NCI-H226 (cell line): ENCODE measurements around the gene FXN.
"Not testable (repeated sequence)": the region's sequence is repeated elsewhere in the genome, so short reads cannot be mapped to it uniquely, and the experiment has no call there.

Experiments
- DNase-seq: peaks from one replicate; pipeline ENCODE4 v3.0.0-alpha.2; 2015

The FXN gene

DNA sequence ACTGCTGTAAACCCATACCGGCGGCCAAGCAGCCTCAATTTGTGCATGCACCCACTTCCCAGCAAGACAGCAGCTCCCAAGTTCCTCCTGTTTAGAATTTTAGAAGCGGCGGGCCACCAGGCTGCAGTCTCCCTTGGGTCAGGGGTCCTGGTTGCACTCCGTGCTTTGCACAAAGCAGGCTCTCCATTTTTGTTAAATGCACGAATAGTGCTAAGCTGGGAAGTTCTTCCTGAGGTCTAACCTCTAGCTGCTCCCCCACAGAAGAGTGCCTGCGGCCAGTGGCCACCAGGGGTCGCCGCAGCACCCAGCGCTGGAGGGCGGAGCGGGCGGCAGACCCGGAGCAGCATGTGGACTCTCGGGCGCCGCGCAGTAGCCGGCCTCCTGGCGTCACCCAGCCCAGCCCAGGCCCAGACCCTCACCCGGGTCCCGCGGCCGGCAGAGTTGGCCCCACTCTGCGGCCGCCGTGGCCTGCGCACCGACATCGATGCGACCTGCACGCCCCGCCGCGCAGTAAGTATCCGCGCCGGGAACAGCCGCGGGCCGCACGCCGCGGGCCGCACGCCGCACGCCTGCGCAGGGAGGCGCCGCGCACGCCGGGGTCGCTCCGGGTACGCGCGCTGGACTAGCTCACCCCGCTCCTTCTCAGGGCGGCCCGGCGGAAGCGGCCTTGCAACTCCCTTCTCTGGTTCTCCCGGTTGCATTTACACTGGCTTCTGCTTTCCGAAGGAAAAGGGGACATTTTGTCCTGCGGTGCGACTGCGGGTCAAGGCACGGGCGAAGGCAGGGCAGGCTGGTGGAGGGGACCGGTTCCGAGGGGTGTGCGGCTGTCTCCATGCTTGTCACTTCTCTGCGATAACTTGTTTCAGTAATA, at the start of gene FXN:
Gene FXN (plus strand): TSS at position 315 of the 871 bp plus-strand sequence. CDS start 31 bp downstream, at position 346.
- DNase-seq, result peak; percentile 61

DNA sequence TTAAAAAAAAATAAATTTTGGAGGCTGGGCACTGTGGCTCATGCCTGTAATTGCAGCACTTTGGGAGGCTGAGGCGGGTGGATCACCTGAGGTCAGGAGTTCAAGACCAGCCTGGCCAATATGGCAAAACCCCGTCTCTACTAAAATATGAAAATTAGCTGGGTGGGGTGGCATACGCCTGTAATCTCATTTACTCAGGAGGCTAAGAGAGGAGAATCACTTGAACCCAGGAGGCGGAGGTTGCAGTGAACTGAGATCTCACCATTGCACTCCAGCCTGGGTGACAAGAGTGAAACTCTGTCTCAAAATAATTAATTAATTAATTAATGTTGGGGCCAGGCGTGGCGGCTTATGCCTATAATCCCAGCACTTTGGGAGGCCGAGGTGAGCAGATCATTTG, 48.6 kb upstream of the FXN start:
- not testable (repeated sequence) for DNase-seq

DNA sequence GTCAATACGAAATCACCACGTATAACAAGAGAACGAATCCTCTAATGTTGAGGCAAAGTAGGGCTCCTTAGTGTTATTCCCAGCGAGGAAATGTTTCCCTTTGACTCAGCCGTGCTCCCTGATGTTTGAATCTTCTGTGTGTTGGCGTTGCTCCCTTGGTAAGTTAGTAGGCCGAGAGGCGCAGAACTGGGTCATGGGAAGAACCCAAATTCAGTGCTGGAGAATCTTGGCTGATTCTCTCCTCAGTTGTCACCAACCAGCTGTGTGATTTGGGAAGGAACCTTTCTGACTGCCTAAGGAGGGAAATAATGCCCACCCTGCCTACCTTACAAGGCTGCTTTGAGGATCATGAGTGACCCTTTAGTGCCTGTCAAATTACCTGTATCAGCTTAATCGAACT, 44.1 kb upstream of the FXN start:
- DNase-seq, result no peak

DNA sequence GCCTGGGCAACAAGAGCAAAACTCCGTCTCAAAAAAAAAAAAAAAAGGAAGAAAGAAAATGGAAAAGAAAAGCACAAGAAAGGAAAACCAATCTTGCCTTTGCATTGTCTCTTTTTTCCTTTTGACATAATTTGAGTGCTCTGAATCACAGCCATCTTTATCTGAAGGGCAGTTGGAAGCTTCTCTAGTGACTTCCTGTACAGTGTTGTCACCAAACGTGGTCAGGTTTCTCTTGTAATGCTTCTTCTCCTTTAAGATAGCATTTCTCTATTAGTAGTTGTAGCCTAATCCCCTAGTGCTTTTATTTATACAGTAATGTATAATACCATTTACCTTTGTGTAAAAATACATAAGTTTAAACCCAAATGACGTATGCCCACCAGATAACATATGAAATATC, 39.8 kb upstream of the FXN start:
- DNase-seq, result no peak

DNA sequence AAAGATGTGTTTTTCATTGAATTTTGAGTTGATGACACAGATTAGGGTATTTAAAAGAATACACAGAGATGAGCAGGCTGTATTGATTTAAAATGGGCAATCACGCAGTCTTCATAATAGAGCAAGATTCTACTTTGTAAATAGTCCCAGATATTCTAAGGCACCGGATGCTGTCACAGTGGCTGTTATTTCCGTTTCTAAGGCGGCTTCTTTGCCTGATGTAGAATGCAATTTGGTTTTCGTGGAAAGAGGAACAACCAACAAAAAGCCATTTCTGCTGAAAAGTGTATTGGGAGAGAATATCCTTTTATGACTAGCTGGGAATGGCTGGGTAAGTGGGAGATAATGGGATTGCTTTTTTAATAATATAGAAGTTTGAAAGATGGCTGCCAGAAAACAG, 39.1 kb upstream of the FXN start:
- DNase-seq, result no peak

DNA sequence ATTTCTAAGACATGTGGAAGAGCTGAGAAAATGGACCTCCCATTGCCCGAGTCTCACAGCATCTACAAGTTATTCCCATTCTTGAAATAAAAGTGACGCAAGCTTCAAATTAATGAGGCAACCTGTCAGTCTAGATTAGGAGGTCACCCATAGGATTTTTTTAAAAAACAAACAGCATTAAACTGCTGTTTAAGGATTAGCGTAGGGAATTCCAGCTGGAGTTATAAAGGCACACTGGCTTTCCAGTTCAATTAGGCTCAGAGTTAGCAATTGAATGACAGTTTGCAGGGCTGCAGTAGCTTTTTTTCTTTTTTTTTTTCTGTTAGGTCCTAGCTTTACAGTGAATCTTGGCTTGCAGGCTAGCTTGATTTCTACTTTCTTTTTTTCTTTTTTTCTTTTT, 37.9 kb upstream of the FXN start:
- DNase-seq, result no peak

DNA sequence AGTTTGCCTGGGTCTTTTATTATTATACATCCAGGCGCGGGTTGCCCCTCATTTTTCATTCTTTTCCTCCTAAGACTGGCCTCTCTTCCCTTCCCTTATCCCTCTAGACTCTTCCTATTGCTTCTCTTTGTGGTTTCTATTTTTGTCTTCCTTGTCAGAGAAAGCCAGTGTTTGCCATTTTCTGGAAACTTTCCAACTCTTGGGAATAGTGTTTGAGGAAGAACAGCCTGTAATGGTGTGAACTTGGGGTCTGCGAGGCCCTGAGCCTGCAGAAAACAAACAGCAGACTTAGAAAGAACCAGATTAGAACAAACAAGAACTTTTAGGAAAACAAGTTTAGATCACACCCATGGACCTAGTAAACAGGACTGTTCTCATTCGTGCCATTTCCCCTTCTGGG, 37.2 kb upstream of the FXN start:
- DNase-seq, result no peak

DNA sequence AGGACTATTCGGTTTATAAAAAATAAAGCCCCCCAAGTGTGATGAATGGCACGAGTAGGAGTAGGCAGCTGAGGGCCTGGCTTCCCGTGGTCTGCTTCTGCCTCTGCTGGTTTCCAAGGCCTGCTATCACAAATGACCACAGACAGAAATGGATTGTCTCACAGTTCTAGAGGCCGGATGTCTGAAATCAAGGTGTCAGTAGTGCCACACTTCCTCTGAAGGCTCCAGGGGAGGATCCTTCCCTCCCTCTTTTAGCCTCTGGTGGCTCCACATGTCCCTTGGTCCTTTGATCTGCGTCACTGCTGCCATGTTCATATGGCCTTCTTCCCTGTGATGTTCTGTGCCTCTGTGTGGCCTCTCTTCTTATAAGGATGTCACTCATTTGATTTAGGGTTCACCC, 36.7 kb upstream of the FXN start:
- DNase-seq, result no peak

DNA sequence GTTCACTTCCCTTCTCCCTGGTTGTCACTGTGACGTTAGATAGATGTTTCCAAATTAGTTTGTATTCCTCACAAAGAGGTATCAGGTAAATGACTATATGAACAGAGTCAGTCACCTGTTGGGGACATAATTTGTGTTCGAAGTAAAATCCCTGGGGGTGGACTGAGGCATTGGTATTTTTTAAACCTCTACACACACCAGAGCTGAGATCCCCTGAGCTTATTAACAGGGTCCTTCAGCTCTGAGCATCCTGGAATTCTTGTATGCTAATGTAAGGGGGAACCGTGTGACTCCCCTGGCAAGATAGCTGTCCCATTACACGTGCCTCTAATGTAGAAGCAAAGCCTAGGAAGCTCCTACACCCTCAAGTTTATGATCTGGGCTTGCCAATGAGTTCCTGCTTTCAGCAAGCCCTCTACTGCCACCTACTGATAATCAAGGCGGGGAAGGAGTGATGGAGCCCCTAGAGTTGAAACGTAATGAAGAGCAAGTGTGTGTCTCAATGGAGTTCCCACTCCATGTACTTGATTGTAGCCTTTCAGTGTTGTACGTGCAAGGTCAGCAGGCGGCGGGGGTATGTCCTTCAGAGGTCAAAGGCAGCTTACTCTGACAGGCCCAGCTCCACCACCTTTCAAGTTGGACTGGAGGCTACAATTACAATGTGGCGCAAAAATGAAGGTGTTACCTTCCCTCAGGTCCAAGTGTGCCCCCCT, 36.0 kb upstream of the FXN start:
- peak; percentile 43 for DNase-seq

DNA sequence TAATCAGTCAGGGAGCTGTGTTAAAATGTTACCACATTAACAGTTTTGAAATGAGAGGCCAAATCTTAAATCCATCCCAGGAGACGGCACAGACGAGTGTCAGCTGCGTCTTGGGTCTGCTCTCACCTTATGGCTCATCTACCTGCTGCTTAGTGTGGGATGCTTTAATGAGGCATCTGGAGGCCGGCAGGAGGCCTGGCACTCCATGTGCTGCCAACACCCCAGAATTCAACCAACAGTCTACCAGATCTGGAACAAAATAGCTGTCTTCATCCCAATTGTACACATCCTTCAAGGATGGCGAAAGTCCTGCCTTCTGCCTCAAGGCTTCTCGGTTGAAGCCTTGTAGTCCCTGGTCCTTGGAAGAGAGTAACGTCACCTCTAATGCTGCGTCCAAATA, 33.6 kb upstream of the FXN start:
- no peak for DNase-seq

DNA sequence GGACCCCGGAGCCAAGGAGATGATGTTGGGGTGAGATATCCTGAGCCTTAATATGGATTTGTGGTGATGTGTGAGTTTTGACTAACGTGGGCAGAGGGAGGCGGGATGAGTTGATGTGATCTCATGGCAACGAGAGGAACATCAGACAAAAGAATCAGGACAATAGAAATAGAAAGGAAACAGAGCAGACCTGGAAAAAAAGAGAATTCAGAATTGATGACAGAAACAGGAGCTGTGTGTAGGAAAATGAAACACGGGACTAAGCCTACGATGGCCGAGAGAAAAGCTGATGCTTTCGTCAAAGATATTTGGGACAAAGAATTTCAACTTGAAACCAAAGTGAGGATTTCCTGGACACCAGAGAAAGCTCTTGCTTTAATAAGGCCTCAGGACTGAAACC, 32.5 kb upstream of the FXN start:
- no peak for DNase-seq

DNA sequence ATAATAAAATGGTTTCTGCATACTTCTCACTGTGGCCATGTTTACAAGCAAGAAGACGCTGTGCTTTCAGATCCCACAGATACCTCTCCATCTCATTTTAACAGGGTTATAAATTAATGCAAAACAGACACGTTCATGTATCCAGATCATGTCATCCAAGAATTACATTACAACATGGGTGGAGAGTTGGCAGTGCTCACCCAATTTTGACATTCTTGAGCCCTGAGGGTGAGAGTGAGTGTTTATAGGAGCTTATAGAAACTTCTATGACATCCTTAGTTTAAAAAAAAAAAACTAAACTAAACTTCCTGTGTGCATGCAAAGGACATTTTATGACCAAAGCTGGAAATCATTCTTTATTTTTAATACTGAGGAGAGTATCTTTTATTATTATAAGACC, 30.7 kb upstream of the FXN start:
- DNase-seq, result no peak

DNA sequence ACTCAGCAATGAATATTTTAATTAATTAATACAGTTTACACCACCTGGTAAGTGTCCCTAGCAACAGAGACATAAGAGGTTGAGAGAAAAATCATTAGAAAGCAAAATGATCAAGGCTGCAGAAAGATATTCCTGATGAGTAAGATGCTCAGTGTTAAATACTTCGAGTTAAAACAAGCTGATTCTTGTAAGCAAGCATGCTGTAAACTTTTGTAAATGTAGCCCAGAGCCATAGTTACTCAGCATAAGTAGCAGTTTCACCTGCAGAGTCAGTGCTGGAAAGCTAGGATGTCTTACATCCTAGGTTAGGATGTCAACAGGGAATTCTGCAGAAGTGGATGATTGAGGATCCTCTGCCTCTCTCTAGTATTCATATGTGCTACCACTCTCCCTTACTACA, 25.8 kb upstream of the FXN start:
- DNase-seq, result no peak

DNA sequence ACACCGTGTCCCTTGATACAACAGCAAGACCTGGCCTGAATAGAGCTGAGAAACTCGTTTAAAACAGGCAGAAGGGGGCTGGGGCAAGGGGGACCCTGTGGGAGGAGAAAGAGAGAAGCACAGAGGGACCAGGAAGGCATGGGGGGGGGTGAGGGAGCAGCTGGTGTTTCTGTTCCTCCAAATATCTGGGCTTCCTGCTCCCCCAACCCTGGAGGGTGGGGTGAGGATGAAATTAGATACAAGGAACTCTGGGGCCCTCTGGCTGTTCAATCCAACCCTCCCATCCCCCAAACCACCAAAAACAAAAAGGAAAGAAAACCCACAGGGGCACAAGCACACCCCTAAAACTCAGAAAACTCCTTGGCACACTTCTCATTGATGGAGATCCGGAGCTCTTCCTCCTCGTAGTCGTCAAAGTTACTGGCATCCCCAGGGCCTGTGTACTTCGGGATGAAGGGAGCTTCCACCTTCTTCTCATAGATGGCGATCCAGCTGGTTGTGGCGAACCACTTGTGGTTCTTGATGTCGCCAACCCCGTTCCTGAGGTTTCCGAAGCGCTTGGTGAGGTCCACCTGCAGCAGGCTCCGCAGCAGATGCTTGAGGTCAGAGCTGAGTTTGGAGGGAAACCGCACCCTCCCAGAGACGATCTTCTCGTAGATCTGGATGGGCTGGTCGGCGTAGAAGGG, 22.7 kb upstream of the FXN start:
- no peak for DNase-seq

DNA sequence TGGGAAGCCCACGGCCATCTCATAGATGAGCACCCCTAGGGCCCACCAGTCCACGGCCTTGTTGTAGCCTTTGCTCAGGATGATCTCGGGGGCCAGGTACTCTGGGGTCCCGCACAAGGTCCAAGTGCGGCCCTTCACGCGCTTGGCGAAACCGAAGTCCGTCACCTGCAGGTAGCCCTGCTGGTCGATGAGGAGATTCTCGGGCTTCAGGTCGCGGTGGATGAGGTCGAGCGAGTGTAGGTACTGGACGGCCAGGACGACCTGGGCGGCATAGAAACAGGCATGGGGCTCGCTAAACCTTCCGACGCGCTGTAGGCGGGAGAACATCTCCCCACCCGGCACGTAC, 22.2 kb upstream of the FXN start:
- no peak for DNase-seq

DNA sequence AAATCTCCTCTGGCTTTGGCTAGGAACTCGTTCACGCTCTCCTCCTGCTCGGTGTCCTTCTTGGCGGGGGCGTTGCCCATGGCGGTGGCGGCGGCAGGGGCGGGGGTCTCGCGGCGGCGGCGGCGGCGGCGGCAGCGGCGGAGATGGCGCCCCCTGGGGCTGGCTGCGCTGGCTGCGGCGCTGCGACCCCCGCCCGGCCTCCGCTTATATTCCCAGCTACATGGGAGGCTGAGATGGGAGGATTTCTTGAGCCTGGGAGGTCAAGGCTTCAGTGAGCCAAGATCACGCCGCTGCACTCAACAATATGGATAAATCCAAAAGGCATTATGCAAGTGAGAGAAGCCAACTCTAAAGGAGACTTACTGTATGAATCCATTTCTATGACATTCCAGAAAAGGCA, 21.5 kb upstream of the FXN start, which contains the start of gene PRKACG:
Gene PRKACG (minus strand): TSS at position 101 of the 400 bp plus-strand sequence. CDS start 21 bp downstream, at position 80.
- no peak for DNase-seq

DNA sequence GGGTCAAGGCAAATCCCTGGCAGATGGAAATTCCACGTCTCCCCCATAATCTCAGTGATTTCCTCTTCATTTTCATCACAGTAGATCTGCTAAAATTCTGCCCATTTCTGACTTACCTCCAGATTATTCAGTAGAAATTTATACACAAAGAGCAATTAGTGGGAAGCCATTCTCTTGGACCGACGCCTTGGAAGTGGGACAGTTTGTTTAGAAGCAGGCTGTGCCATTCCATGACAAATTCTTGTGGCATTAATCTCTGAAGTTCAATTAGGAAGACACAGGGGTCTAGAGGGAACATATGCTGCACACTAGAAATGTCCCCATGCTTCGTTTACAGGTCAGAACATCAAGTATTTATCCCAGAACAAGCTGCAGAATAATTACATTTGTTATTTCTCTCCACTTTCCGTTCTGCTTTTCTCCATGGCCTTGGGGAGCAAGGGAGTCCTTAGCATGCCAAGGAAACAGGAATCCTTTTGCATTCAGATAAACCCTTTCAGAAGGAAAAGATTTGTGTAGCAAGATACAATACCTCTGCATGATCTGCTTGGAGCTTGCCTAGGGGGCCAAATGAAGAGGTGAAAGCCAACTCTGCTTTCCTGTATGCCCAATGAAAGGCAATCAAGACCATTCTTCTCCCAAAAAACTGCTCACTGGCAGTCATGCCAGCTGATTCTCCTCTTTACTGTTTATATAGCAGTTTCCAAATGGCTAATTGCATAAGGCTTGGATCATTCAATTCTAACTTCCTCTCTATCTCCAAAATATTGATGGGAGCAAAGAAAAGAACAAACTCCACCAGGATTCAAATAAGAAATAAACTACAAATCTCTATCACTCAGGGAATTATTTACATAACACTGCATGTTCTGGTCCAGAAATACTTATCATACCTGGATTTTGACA, 19.1 kb upstream of the FXN start:
- no peak for DNase-seq

DNA sequence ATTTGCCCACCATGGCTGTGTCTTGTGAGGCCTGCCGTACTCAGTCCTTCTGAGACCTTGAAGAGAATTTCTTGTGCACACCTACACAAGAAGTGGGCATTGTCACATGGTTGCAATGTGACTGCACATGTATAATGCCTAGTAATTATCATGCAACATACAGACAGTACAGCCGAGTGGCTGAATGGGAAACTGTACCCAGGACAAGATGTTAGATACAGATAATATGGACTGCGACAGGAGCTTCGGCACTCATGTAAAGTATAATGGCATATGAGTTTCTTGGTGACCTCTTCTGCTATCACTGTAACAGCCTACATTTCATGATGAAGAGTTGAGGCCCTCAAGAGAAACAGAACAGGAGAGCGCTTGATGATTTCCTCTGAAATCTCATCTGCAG, 16.8 kb upstream of the FXN start:
- DNase-seq, result no peak

DNA sequence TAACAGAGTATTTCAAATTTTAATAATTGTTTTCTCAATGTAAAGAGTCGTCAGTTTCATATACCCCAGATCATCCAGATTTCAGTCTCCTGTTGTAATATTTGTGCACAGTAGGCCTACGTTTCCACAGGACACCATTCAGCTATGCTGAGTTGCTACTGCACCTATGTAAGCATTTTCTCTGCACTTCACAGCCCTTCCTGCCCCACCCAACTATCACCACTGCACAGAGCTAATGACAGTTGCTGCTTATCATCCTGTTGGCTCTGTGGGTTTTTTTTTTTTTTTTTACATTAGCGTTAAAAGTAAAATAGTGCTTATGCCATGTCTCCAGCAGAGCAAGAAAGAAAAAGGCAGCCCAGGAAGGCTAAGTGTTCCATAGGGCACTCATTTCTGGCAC, 15.7 kb upstream of the FXN start:
- no peak for DNase-seq

DNA sequence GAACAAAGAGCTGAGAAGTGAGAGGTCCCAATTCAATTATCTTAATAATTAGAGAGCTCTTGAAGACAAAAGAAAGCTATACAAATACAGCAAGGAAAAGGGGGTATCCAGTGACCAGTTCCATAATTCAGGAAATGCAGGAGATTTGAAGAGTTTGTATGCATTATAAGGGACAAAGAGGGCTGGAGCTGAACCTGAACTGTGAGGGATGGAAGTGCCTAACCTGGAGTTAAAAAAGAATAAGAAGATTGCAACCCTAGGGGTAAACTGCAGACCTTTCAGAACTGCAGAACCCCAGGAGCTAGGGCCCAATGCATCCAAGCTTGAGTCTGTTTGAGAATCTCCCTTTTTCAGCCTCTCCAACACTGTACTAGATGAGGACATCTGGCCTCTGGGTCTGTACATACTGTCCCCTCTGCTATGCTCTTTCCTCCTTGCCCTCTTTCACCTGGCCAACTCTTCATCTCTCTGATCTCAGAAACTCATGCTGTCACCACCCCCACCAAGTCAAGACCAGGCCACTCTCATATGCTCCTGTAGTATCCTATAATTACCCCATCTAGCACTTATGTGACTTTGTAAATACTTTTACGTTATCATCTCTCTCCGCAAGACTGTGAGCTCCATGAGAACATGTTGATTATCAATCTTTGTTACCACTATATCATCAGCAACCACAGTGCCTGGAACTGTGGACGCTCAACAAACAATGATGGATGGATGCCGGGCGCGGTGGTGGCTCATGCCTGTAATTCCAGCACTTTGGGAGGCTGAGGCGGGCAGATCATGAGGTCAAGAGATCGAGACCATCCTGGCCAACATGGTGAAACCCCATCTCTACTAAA, 15.0 kb upstream of the FXN start:
- DNase-seq, result no peak

DNA sequence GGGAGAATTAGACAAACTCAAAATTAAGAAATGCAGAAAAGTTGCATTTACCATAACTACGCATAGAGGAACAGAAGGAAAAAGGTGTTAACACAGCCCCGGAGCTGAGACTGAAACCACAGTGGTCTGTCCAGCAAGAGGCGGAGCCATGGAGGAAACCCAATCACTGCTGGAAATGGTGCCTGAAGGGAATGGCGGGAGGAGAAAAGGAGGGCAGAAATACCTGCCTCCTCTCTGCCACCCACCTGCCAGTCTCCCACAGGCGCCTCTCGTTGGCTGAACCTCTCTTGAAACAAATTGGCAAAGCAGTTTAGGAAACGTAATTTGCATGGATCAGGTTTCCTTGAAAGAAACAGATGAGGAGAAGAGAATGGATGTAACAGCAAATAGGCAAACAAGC, 11.9 kb upstream of the FXN start:
- no peak for DNase-seq
